HCT116 (cell line): ENCODE measurements around the gene IRX6. TPM values are rescaled to one million over a fixed set of nuclear protein-coding genes. Genes with fewer than 3 reads are reported as not detected.

Source experiments
- ATAC-seq: fragments of 200-7000 bp; cut with Tn5 transposase; 2 replicates; pipeline ENCODE4 v1.9.1; 2020; ENCODE audit warnings: mild to moderate bottlenecking, moderate library complexity
- BruUV-seq: library from RNA; stranded (reverse); fragments of 400-500 nt; replicated peaks from 2 replicates; lab custom pipeline; 2021; lab: Mats Ljungman, UMichigan
- CTCF ChIA-PET: fragments of 300-600 bp; sonication (Branson Sonifier 250); formaldehyde crosslinking; loops from one replicate; lab custom pipeline; 2021; ENCODE audit warnings: antibody characterized with exemption; lab: Charles Lee
- POLR2A ChIA-PET: fragments of 300-600, 350-600 bp; sonication (Branson Sonifier 250); formaldehyde crosslinking; loops from one replicate; lab custom pipeline; 2021; ENCODE audit warnings: antibody characterized with exemption; lab: Charles Lee
- RAD21 ChIA-PET, 2 experiments: fragments of 300-600 bp; sonication (Branson Sonifier 250); formaldehyde crosslinking; loops; one replicate each; lab custom pipeline; 2023; ENCODE audit warnings: low total read pairs in 2 of 2; ENCODE audit not compliant: uncharacterized antibody in 2 of 2, unreplicated experiment in 2 of 2, low non-redundant PET in 1 of 2; lab: Charles Lee
- DNase-seq: peaks from one replicate; pipeline ENCODE4 v3.0.0-alpha.2; 2010; ENCODE audit warnings: low read depth, low spot score
- H2AFZ ChIP-seq: fragments of 200-600 bp; shearing (Covaris generic), sonication (generic); 2 replicates; pipeline ENCODE4 v1.6.1; 2017; ENCODE audit warnings: low read depth, mixed run types, mixed read lengths, antibody characterized with exemption, low read length; ENCODE audit not compliant: poor library complexity, severe bottlenecking
- H3K27ac ChIP-seq: 2 replicates; pipeline ENCODE4 v1.5.1; 2012; ENCODE audit warnings: low read depth, low read length
- H3K27me3 ChIP-seq: fragments of 200-600 bp; sonication (generic); 2 replicates; pipeline ENCODE4 v1.6.1; 2016; ENCODE audit warnings: mixed run types, low read length, mixed read lengths; ENCODE audit not compliant: insufficient read depth
- H3K36me3 ChIP-seq, 2 experiments: fragments of 200-500 bp in 1 of 2; fragments of 200-600 bp in 1 of 2; sonication (Bioruptor generic) in 1 of 2; sonication (generic) in 1 of 2; 2 replicates each; pipeline versions ENCODE4 v1.5.1 to v1.6.1; 2014 to 2016; ENCODE audit warnings: low read length in 2 of 2, inconsistent platforms in 1 of 2, mixed read lengths in 1 of 2, mixed run types in 1 of 2; ENCODE audit not compliant: insufficient read depth in 2 of 2, control insufficient read depth in 1 of 2
- H3K4me1 ChIP-seq, 2 experiments: fragments of 200-600 bp in 1 of 2; sonication (generic) in 1 of 2; 2 replicates each; pipeline versions ENCODE4 v1.5.1 to v1.6.1; 2012 to 2017; ENCODE audit warnings: low read length in 2 of 2, inconsistent platforms in 1 of 2, mild to moderate bottlenecking in 1 of 2, mixed read lengths in 1 of 2, mixed run types in 1 of 2, moderate library complexity in 1 of 2; ENCODE audit not compliant: insufficient read depth in 2 of 2, control insufficient read depth in 1 of 2
- H3K4me2 ChIP-seq: fragments of 200-600 bp; sonication (generic); 2 replicates; pipeline ENCODE4 v1.6.1; 2017; ENCODE audit warnings: mixed run types, low read length, mixed read lengths
- H3K4me3 ChIP-seq, 2 experiments: fragments of 200-600 bp in 1 of 2; sonication (generic) in 1 of 2; replicated peaks in 1 of 2; 2 replicates each; pipeline ENCODE4 v1.5.1; 2011 to 2016; ENCODE audit warnings: low read length in 2 of 2, control low read depth in 1 of 2, low read depth in 1 of 2, mild to moderate bottlenecking in 1 of 2, mixed read lengths in 1 of 2, mixed run types in 1 of 2
- H3K79me2 ChIP-seq: fragments of 200-600 bp; sonication (generic); 2 replicates; pipeline ENCODE4 v1.6.1; 2017; ENCODE audit warnings: mild to moderate bottlenecking, mixed run types, low read length, moderate library complexity, mixed read lengths; ENCODE audit not compliant: insufficient read depth
- H3K9ac ChIP-seq: fragments of 200-600 bp; sonication (generic); 2 replicates; pipeline ENCODE4 v1.6.1; 2016; ENCODE audit warnings: low read length, mixed read lengths
- H3K9me2 ChIP-seq: fragments of 200-600 bp; sonication (generic), shearing (Covaris generic); 2 replicates; pipeline ENCODE4 v1.6.1; 2017; ENCODE audit warnings: mixed run types, mild to moderate bottlenecking, moderate library complexity; ENCODE audit not compliant: insufficient read depth
- H3K9me3 ChIP-seq, 2 experiments: fragments of 200-500 bp in 1 of 2; fragments of 200-600 bp in 1 of 2; sonication (Bioruptor generic) in 1 of 2; sonication (generic) in 1 of 2; 2 replicates each; pipeline ENCODE4 v1.6.1; 2014 to 2017; ENCODE audit warnings: low read length in 2 of 2, mixed read lengths in 2 of 2, inconsistent platforms in 1 of 2, low read depth in 1 of 2, mild to moderate bottlenecking in 1 of 2, mixed run types in 1 of 2, moderate library complexity in 1 of 2; ENCODE audit not compliant: control insufficient read depth in 1 of 2, insufficient read depth in 1 of 2
- H4K20me1 ChIP-seq: fragments of 200-600 bp; sonication (generic), shearing (Covaris generic); 2 replicates; pipeline ENCODE4 v1.6.1; 2017; ENCODE audit warnings: mixed run types, mild to moderate bottlenecking, moderate library complexity; ENCODE audit not compliant: insufficient read depth
- CBX3 ChIP-seq: IDR thresholded peaks from 2 replicates; pipeline ENCODE4 v1.6.1; 2012; ENCODE audit warnings: low read depth
- EZH2phosphoT487 ChIP-seq: fragments of 200-600 bp; IDR thresholded peaks from 2 replicates; pipeline ENCODE4 v1.6.1; 2018; ENCODE audit warnings: antibody characterized with exemption, borderline replicate concordance
- FOSL1 ChIP-seq: IDR thresholded peaks from 2 replicates; pipeline ENCODE4 v1.6.1; 2012; ENCODE audit warnings: low read depth
- POLR2A ChIP-seq: IDR thresholded peaks from 2 replicates; pipeline ENCODE4 v1.7.0; 2011; ENCODE audit warnings: borderline replicate concordance; ENCODE audit not compliant: insufficient read depth, insufficient read length; ENCODE audit errors: extremely low read depth
- POLR2AphosphoS5 ChIP-seq: IDR thresholded peaks from 2 replicates; pipeline ENCODE4 v1.6.1; 2011; ENCODE audit warnings: mild to moderate bottlenecking, low read depth, low read length, moderate library complexity
- SIN3A ChIP-seq: IDR thresholded peaks from 2 replicates; pipeline ENCODE4 v1.6.1; 2012; ENCODE audit warnings: low read depth
- SRF ChIP-seq: IDR thresholded peaks from 2 replicates; pipeline ENCODE4 v1.6.1; 2012; ENCODE audit warnings: low read depth
- intact Hi-C: fragments of 100-400 bp; cut with micrococcal nuclease; formaldehyde crosslinking; loops from 2 replicates; pipeline ENCODE4 v1.10.0; 2022
- total RNA-seq: library from RNA; stranded (reverse); gene quantifications from one replicate; pipeline ENCODE4 v1.2.1, GENCODE V29; 2021; ENCODE audit not compliant: unreplicated experiment
- TF ChIP-seq, protein P1 (sequence below): IDR thresholded peaks from 2 replicates; pipeline ENCODE4 v1.6.1; 2012

The IRX6 gene
- total RNA-seq, 1 experiment from 2014 or later: not detected

DNA sequence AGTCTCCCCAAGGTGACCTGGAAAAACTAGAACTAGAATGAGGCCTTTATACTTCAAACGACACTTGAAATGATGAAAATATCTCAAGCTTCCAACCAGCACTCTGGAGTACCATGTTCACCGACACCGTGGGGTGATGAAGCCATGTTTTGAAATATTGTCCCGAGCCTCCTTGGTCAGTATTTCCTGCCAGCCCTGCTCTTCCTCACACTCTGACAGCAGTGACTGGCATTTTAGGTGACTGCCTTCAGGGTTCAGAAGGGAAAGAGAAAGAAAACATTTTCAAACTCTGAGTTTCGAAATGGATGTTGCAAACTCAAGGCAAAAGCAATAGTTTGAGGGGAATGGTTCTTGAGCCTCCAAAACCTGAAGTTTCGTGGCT is 39.3 kb upstream of the IRX6 start:
- H3K4me2 ChIP-seq: no peak overlapping the region
- no peaks in the 10 kb centered on the region for H3K79me2 ChIP-seq
- no peaks in the 10 kb centered on the region for H3K36me3 ChIP-seq
- no peak for TF ChIP-seq POLR2A
- no peak for TF ChIP-seq FOSL1
- TF ChIP-seq EZH2phosphoT487: no peak
- 0 out of 4 replicates have a peak, but pooled peaks cover 0 to 6% of the 10 kb centered on the region in 2 experiments for H3K9me3 ChIP-seq
- no peaks in the 10 kb centered on the region for H3K4me1 ChIP-seq
- ChIA-PET POLR2A (no interaction called here), RAD21 (no interaction called here), CTCF (no interaction called here)
- no peak overlapping the region for H3K27ac ChIP-seq
- H3K9ac ChIP-seq: no peak overlapping the region
- peaks cover 34% of the 10 kb centered on the region for H3K27me3 ChIP-seq
- ATAC-seq (no peak), DNase-seq (no peak)
- H4K20me1 ChIP-seq: no peaks in the 10 kb centered on the region
- no peak overlapping the region for H2AFZ ChIP-seq
- intact Hi-C loops: no loop called here
- no TSS peak for BruUV-seq
- no peaks in the 10 kb centered on the region for H3K9me2 ChIP-seq
- H3K4me3 ChIP-seq: no peak overlapping the region

DNA sequence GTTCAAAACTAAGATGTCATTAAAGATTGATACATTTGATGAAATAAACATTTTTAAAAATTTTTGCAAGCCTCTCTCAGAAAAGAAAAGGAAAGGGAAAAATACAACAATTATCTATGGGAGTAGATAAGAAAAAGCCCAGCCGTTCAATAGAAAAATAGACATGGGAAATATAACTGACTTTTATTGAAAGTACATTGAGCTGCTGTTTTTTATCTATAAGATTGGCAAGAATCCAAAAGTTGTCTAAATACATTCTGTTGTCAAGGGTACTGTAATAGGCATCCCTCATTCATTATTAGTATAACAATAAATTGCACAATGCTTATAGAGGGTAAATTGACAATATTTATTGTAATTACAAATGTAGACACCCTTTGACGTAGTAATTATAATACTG is 38.4 kb upstream of the IRX6 start:
- Histone ChIP-seq H3K27me3 (peaks cover 33% of the 10 kb centered on the region), H3K27ac (no peak overlapping the region), H3K79me2 (no peaks in the 10 kb centered on the region), H3K9me2 (no peaks in the 10 kb centered on the region), H3K36me3 (no peaks in the 10 kb centered on the region), H3K9me3 (0 out of 4 replicates have a peak, but pooled peaks cover 0 to 6% of the 10 kb centered on the region in 2 experiments), H3K4me1 (no peaks in the 10 kb centered on the region), H2AFZ (no peak overlapping the region), H3K4me2 (no peak overlapping the region), H3K4me3 (no peak overlapping the region), H3K9ac (no peak overlapping the region), H4K20me1 (no peaks in the 10 kb centered on the region)
- ATAC-seq (no peak), DNase-seq (no peak)
- ChIA-PET CTCF (no interaction called here), POLR2A (no interaction called here), RAD21 (no interaction called here)
- TF ChIP-seq, protein P1, sequence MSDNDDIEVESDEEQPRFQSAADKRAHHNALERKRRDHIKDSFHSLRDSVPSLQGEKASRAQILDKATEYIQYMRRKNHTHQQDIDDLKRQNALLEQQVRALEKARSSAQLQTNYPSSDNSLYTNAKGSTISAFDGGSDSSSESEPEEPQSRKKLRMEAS: no peak
- TF ChIP-seq CBX3 (no peak), SRF (no peak), FOSL1 (no peak), SIN3A (no peak), POLR2AphosphoS5 (no peak)
- no TSS peak for BruUV-seq
- intact Hi-C loops: no loop called here
